Heart left ventricle (tissue), 16 donors: Measurements from ENCODE around the gene ZNF277. TPM values are rescaled to one million over a fixed set of nuclear protein-coding genes. Genes with fewer than 3 reads are reported as not detected.

Experiments used
- ATAC-seq, 4 donors: fragments of 200-7000 bp; cut with Tn5 transposase; one replicate each; pipeline ENCODE4 v1.9.1; 2020 to 2022; ENCODE audit warnings: moderate library complexity in 4 of 4, mild to moderate bottlenecking in 3 of 4, moderate number of reproducible peaks in 1 of 4
- DNase-seq, 5 donors: peaks; one replicate each; pipeline ENCODE4 v3.0.0-alpha.2; 2020
- H3K27ac ChIP-seq, 12 donors: fragments of 200-600 bp; sonication (generic) in 4 of 12; one replicate each; pipeline versions ENCODE4 v1.5.0 to v1.8.0; 2016 to 2022; ENCODE audit warnings: mild to moderate bottlenecking in 2 of 12
- H3K27me3 ChIP-seq, 9 donors: fragments of 200-600 bp; sonication (generic) in 2 of 9; one replicate each; pipeline versions ENCODE4 v1.5.1 to v1.8.0; 2016 to 2022; ENCODE audit warnings: mild to moderate bottlenecking in 3 of 9
- H3K36me3 ChIP-seq, 9 donors: fragments of 200-600 bp; sonication (generic) in 2 of 9; one replicate each; pipeline versions ENCODE4 v1.5.0 to v1.8.0; 2018 to 2022; ENCODE audit warnings: mild to moderate bottlenecking in 2 of 9
- H3K4me1 ChIP-seq, 12 donors: fragments of 200-600 bp; sonication (generic) in 4 of 12; one replicate each; pipeline versions ENCODE4 v1.5.0 to v1.8.0; 2016 to 2022; ENCODE audit warnings: mild to moderate bottlenecking in 3 of 12
- H3K4me3 ChIP-seq, 12 donors: fragments of 200-600 bp; sonication (generic) in 4 of 12; one replicate each; pipeline versions ENCODE4 v1.5.0 to v1.8.0; 2017 to 2022; ENCODE audit warnings: mild to moderate bottlenecking in 9 of 12, moderate library complexity in 4 of 12
- H3K9me3 ChIP-seq, 12 donors: fragments of 200-600 bp; sonication (generic) in 4 of 12; one replicate each; pipeline versions ENCODE4 v1.5.0 to v1.8.0; 2016 to 2022; ENCODE audit warnings: mild to moderate bottlenecking in 1 of 12
- POLR2A ChIP-seq, 2 donors: fragments of 450-650 bp; IDR thresholded peaks; one replicate each; pipeline ENCODE4 v1.6.1; 2017; ENCODE audit warnings: antibody characterized with exemption in 2 of 2, mild to moderate bottlenecking in 2 of 2, moderate library complexity in 2 of 2
- WGBS, 4 donors: extraction: QIAGEN DNeasy Blood & Tissue Kit in 2 of 4; methylation state at CpG; one replicate each; pipeline versions ENCODE4 v1.1.5 to v1.1.7; 2013 to 2018; 5-methylcytosine and 5-hydroxymethylcytosine counted together
- intact Hi-C, 10 donors: fragments of 100-400 bp; cut with DNase I; formaldehyde crosslinking; loops; one replicate each; pipeline versions ENCODE4 v1.11.1 to v1.14.2; 2022
- polyA plus RNA-seq, 2 donors: library from polyadenylated mRNA; stranded (reverse); fragments of 200-250 nt; gene quantifications; one replicate each; pipeline ENCODE4 v1.2.3, GENCODE V29; 2013
- total RNA-seq, 9 donors: library from RNA; depleted of rRNA in 2 of 9; stranded (reverse); fragments of >200 nt in 2 of 9; fragmentation: NEBNext Ultra II Directional in 3 of 9; extraction: Animal tissue kit (Norgen Biotek cat#: 25700) in 3 of 9; gene quantifications; one replicate each; pipeline versions ENCODE4 v1.1.0 to v1.2.4, GENCODE V29; 2016 to 2023
- TF ChIP-seq, protein P1 (sequence below), 12 donors: fragments of 200-600 bp; sonication (generic) in 4 of 12; IDR thresholded peaks; one replicate each; pipeline versions ENCODE4 v1.5.0 to v1.8.0; 2018 to 2022; ENCODE audit warnings: antibody characterized with exemption in 12 of 12, mild to moderate bottlenecking in 5 of 12
- donor health status: ischemic (EF 13 %, LVEDD 7.1; RV severe dilation, severe dysfunction).
- donor health status: healthy with polysubstance abuse.
- donor health status: DM: no; HTN: yes; CAD: no.
- donor health status: DM: no; HTN: no; CAD: no.
- donor health status: ischemic (EF 25% LVEDD 6.9; RV normal size, moderate dysfunction).
- donor health status: ischemic (EF 25% LVEDD 5.7; RV mildly dilated, moderate dysfunction).
- donor health status: healthy.
- donor health status: DM: yes; HTN: yes; CAD: no.
- donor health status: ischemic (EF 35%, LVEDD 5.7; RV mildly dilated, moderate dysfunction).
- donor health status: nonischemic (EF 11% LVEDD 7.7; RV severe dilation, severe dysfunction).
- donor health status: DM: yes; HTN: yes; CAD: no.
- donor health status: PGD.
- donor health status: ischemic (EF 29% LVEDD 5.4; RV normal size, mild dysfunction).
- donor health status: nonischemic (EF 23%, LVEDD 6.1; RV moderate dilation, normal function).

The ZNF277 gene
- total and polyA plus RNA-seq, 11 donors, result 10.3 to 26.5 (median 14.0) TPM

DNA sequence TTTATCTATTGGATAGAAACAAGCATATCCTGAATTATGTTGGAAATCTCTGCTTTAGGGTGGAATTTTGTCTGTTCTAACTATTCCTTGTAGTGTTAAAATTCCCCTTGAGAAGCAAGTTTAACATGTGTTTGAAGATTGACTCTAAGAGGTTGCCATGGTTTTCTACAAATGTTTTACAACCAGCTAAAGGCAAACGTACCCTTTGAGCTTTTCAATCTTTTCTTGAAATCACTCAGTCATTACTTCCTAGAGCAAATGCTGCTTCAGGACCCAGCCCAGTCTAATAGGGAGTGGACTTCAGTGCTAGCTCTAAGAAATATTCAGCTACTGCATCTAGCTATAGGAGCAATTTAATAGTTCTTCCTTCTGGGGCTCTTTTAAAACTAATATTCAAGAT is 125.0 kb downstream of the ZNF277 start:
- intact Hi-C loops, result no loop called here
- no peaks in the 10 kb centered on the region for H3K9me3 ChIP-seq
- TF ChIP-seq, protein P1, sequence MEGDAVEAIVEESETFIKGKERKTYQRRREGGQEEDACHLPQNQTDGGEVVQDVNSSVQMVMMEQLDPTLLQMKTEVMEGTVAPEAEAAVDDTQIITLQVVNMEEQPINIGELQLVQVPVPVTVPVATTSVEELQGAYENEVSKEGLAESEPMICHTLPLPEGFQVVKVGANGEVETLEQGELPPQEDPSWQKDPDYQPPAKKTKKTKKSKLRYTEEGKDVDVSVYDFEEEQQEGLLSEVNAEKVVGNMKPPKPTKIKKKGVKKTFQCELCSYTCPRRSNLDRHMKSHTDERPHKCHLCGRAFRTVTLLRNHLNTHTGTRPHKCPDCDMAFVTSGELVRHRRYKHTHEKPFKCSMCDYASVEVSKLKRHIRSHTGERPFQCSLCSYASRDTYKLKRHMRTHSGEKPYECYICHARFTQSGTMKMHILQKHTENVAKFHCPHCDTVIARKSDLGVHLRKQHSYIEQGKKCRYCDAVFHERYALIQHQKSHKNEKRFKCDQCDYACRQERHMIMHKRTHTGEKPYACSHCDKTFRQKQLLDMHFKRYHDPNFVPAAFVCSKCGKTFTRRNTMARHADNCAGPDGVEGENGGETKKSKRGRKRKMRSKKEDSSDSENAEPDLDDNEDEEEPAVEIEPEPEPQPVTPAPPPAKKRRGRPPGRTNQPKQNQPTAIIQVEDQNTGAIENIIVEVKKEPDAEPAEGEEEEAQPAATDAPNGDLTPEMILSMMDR (IDR thresholded peaks at IDR 0.05), result no peak
- TF ChIP-seq POLR2A (IDR thresholded peaks at IDR 0.05), result no peak
- ATAC-seq (no peak), DNase-seq (no peak)
- no peaks in the 10 kb centered on the region for H3K27me3 ChIP-seq
- H3K4me1 ChIP-seq, result peaks cover 0 to 3% (median 0%) of the 10 kb centered on the region in 12 donors
- peaks cover 0 to 53% (median 7%) of the 10 kb centered on the region in 9 donors for H3K36me3 ChIP-seq
- 80 to 92% (median 88%) methylated on average over 1 of the region's 1 CpG for WGBS, 4 donors
- H3K4me3 ChIP-seq, result no peak overlapping the region
- no peak overlapping the region for H3K27ac ChIP-seq

DNA sequence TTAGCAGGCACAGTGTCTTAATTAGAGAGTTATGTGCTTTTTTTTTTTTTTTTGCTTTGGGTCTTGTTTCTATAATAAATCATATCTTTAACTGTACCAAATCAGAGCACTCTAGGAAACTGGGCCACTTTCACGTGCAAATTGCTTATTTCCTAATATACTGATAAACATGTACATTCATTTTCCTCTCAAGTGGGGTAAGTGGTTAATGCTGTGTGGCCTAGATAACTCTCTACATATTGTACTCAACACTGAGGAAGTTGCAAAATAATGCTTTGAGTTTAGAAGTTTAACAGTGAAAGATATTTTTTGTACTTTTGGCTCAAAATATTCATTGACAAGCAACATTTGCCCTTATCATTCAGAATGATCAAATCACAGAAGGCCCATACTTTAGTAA is 127.9 kb downstream of the ZNF277 start:
- no peaks in the 10 kb centered on the region for H3K9me3 ChIP-seq
- DNase-seq (no peak), ATAC-seq (no peak)
- intact Hi-C loops, result no loop called here
- H3K4me1 ChIP-seq, result peaks cover 0 to 10% (median 0%) of the 10 kb centered on the region in 12 donors
- H3K4me3 ChIP-seq, result no peak overlapping the region
- no peak overlapping the region for H3K27ac ChIP-seq
- H3K36me3 ChIP-seq, result peaks cover 0 to 57% (median 20%) of the 10 kb centered on the region in 9 donors
- WGBS, 4 donors, result 47 to 82% (median 52%) methylated on average over 1 of the region's 1 CpG
- H3K27me3 ChIP-seq, result no peaks in the 10 kb centered on the region
- no peak for TF ChIP-seq POLR2A (IDR thresholded peaks at IDR 0.05)
- TF ChIP-seq, protein P1 (IDR thresholded peaks at IDR 0.05), result no peak

DNA sequence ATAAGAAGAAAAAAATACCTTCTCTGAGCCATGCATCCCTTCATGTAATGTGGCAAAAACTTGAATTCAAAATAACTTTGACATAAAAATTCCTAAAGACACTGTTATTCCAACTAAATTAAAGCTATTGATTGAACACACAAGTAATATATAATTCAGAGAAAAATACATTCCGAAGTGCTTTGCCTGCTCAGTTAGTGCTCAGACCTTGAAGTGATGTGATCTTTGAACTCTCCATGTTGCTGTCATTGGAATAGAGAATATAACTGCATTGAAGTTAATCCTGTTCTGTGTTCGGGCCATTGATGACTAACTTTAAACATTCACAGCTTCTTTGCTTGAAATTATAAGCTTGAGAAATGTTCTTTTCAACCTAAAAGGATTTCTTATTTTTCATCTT is 129.8 kb downstream of the ZNF277 start:
- ATAC-seq, result no peak
- no peak overlapping the region for H3K4me3 ChIP-seq
- H3K9me3 ChIP-seq, result no peaks in the 10 kb centered on the region
- DNase-seq, result no peak
- TF ChIP-seq, protein P1 (IDR thresholded peaks at IDR 0.05), result no peak
- no peak for TF ChIP-seq POLR2A (IDR thresholded peaks at IDR 0.05)
- intact Hi-C loops, result no loop called here
- no peak overlapping the region for H3K27ac ChIP-seq
- H3K27me3 ChIP-seq, result no peaks in the 10 kb centered on the region
- whole genome bisulfite sequencing, 4 donors, result 96 to 99% (median 98%) methylated on average over 2 of the region's 2 CpGs
- H3K36me3 ChIP-seq, result peaks cover 0 to 64% (median 30%) of the 10 kb centered on the region in 9 donors
- H3K4me1 ChIP-seq, result peaks cover 0 to 10% (median 0%) of the 10 kb centered on the region in 12 donors

DNA sequence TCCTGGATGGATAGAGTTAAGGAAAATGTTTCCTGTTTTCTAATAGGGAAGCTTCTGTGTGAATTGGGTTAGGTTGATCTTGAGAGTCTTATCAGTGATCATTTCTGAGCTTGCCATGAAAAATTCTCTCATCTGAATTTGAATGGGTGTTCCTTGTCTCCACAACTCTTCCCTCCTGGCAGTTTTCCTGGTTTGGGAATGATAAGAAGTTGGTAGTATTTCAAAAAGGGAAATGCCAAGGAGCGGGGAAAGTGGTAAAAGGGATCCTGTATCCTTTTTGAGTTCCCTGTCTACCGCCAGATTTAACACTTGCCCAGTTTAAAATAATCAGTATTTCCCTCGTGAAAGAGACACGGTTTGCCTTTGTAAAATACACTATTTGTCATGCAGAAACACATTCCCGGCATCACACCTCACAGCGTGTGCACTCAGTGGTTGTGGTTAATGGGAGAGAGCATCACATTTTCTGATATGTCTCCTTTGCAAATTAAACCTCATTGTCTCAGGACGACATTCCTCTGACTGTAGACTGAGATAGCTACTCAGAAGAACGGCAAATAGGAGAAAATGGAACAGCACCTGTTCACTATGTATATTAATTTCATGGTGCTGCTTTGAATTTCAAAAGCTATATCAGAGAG is 130.6 kb downstream of the ZNF277 start:
- peaks cover 0 to 68% (median 38%) of the 10 kb centered on the region in 9 donors for H3K36me3 ChIP-seq
- TF ChIP-seq, protein P1 (IDR thresholded peaks at IDR 0.05), result no peak
- no peak for TF ChIP-seq POLR2A (IDR thresholded peaks at IDR 0.05)
- intact Hi-C loops, result no loop called here
- no peak overlapping the region for H3K27ac ChIP-seq
- DNase-seq (no peak), ATAC-seq (no peak)
- H3K27me3 ChIP-seq, result no peaks in the 10 kb centered on the region
- no peak overlapping the region for H3K4me3 ChIP-seq
- 65 to 79% (median 68%) methylated on average over 8 of the region's 8 CpGs for WGBS, 4 donors
- peaks cover 0 to 10% (median 0%) of the 10 kb centered on the region in 12 donors for H3K4me1 ChIP-seq
- no peaks in the 10 kb centered on the region for H3K9me3 ChIP-seq
